Measurements from ENCODE around the gene PNMA6E.
"Not testable (repeated sequence)": the region's sequence is repeated elsewhere in the genome, so short reads cannot be mapped to it uniquely, and the experiment has no call there.

Gene PNMA6E

GRCh38 chrX:153405426-153405825 is 4.3 kb upstream of the PNMA6E start:
- Histone ChIP-seq H3K4me1 (ENCODE audit: control insufficient read depth, low read length) (peaks cover 4% of the 10 kb centered on the region), H3K79me2 (ENCODE audit: control insufficient read depth, low read length) (no peaks in the 10 kb centered on the region), H3K27me3 (ENCODE audit: control insufficient read depth, low read length) (no peaks in the 10 kb centered on the region), H3K4me3 (ENCODE audit: low read length) (no peak overlapping the region), H3K9me3 (ENCODE audit: control insufficient read depth, insufficient read depth, low read length) (no peaks in the 10 kb centered on the region), H3K4me2 (ENCODE audit: low read length) (no peak overlapping the region), H3K36me3 (ENCODE audit: control insufficient read depth, low read length) (no peaks in the 10 kb centered on the region), H3K9me2 (replicated peaks; ENCODE audit: control insufficient read depth, low read length) (no peaks in the 10 kb centered on the region), H4K20me1 (ENCODE audit: control insufficient read depth, insufficient read depth, low read depth, low read length) (no peaks in the 10 kb centered on the region), H3F3A (ENCODE audit: control insufficient read depth, insufficient read depth) (no peaks in the 10 kb centered on the region), H3K27ac (ENCODE audit: low read depth, low read length) (no peak overlapping the region)
- TF ChIP-seq EZH2phosphoT487 (IDR thresholded peaks at IDR 0.05; ENCODE audit: borderline replicate concordance, low read length): no peak
- no peak for TF ChIP-seq CTCF (IDR thresholded peaks at IDR 0.05; ENCODE audit: low read depth, low read length, poor library complexity, severe bottlenecking)

GRCh38 chrX:153404333-153404732 is 3.2 kb upstream of the PNMA6E start:
- H3K9me3 ChIP-seq (ENCODE audit: control insufficient read depth, insufficient read depth, low read length); H3K27me3 ChIP-seq (ENCODE audit: control insufficient read depth, low read length); H3K4me1 ChIP-seq (ENCODE audit: control insufficient read depth, low read length); H4K20me1 ChIP-seq (ENCODE audit: control insufficient read depth, insufficient read depth, low read depth, low read length); H3K36me3 ChIP-seq (ENCODE audit: control insufficient read depth, low read length); H3K4me3 ChIP-seq (ENCODE audit: low read length); H3K9me2 ChIP-seq (replicated peaks; ENCODE audit: control insufficient read depth, low read length); H3K4me2 ChIP-seq (ENCODE audit: low read length); H3K27ac ChIP-seq (ENCODE audit: low read depth, low read length); H3F3A ChIP-seq (ENCODE audit: control insufficient read depth, insufficient read depth); H3K79me2 ChIP-seq (ENCODE audit: control insufficient read depth, low read length): not testable (repeated sequence)

GRCh38 chrX:153400146-153401132 is 711 bp downstream of the PNMA6E start:
- H3K4me2 ChIP-seq (ENCODE audit: low read length): no peak overlapping the region
- no peaks in the 10 kb centered on the region for H3K79me2 ChIP-seq (ENCODE audit: control insufficient read depth, low read length)
- H3K27me3 ChIP-seq (ENCODE audit: control insufficient read depth, low read length): no peaks in the 10 kb centered on the region
- no peaks in the 10 kb centered on the region for H3K9me3 ChIP-seq (ENCODE audit: control insufficient read depth, insufficient read depth, low read length)
- H3K4me1 ChIP-seq (ENCODE audit: control insufficient read depth, low read length): no peaks in the 10 kb centered on the region; the same call in 1 of the 2 replicates
- no peaks in the 10 kb centered on the region for H3K9me2 ChIP-seq (replicated peaks; ENCODE audit: control insufficient read depth, low read length)
- no peaks in the 10 kb centered on the region for H4K20me1 ChIP-seq (ENCODE audit: control insufficient read depth, insufficient read depth, low read depth, low read length)
- H3K4me3 ChIP-seq (ENCODE audit: low read length): no peak overlapping the region
- H3F3A ChIP-seq (ENCODE audit: control insufficient read depth, insufficient read depth): no peaks in the 10 kb centered on the region
- no peaks in the 10 kb centered on the region for H3K36me3 ChIP-seq (ENCODE audit: control insufficient read depth, low read length)
- no peak overlapping the region for H3K27ac ChIP-seq (ENCODE audit: low read depth, low read length)
- peak; percentile 98 for TF ChIP-seq CTCF (IDR thresholded peaks at IDR 0.05; ENCODE audit: low read depth, low read length, poor library complexity, severe bottlenecking)
- no peak for TF ChIP-seq EZH2phosphoT487 (IDR thresholded peaks at IDR 0.05; ENCODE audit: borderline replicate concordance, low read length)

GRCh38 chrX:153398275-153398960 is 2.7 kb downstream of the PNMA6E start:
- Histone ChIP-seq H3K4me3 (ENCODE audit: low read length) (no peak overlapping the region), H3K4me1 (ENCODE audit: control insufficient read depth, low read length) (no peaks in the 10 kb centered on the region), H3K36me3 (ENCODE audit: control insufficient read depth, low read length) (no peaks in the 10 kb centered on the region), H3K9me2 (replicated peaks; ENCODE audit: control insufficient read depth, low read length) (no peaks in the 10 kb centered on the region), H3K27me3 (ENCODE audit: control insufficient read depth, low read length) (no peaks in the 10 kb centered on the region), H3F3A (ENCODE audit: control insufficient read depth, insufficient read depth) (no peaks in the 10 kb centered on the region), H3K79me2 (ENCODE audit: control insufficient read depth, low read length) (no peaks in the 10 kb centered on the region), H3K27ac (ENCODE audit: low read depth, low read length) (no peak overlapping the region), H4K20me1 (ENCODE audit: control insufficient read depth, insufficient read depth, low read depth, low read length) (no peaks in the 10 kb centered on the region), H3K9me3 (ENCODE audit: control insufficient read depth, insufficient read depth, low read length) (no peaks in the 10 kb centered on the region), H3K4me2 (ENCODE audit: low read length) (no peak overlapping the region)
- TF ChIP-seq EZH2phosphoT487 (IDR thresholded peaks at IDR 0.05; ENCODE audit: borderline replicate concordance, low read length): no peak
- no peak for TF ChIP-seq CTCF (IDR thresholded peaks at IDR 0.05; ENCODE audit: low read depth, low read length, poor library complexity, severe bottlenecking)
